Bronchial epithelial cell (primary cell): ENCODE results near the gene PRR11. TPM values are rescaled to one million over a fixed set of nuclear protein-coding genes. Genes with fewer than 3 reads are reported as not detected.

Experiments
- DNase-seq: peaks from one replicate; pipeline ENCODE4 v3.0.0-alpha.2; 2010; ENCODE audit warnings: low read depth
- FAIRE-seq: peaks from 2 replicates; lab custom pipeline; 2011; peaks lifted over from hg19 to GRCh38; lab: Jason Lieb, UNC
- H3K27me3 ChIP-seq: 2 replicates; pipeline ENCODE4 v1.5.1; 2011; ENCODE audit warnings: low read length; ENCODE audit not compliant: control insufficient read depth, insufficient read depth
- H3K36me3 ChIP-seq: 2 replicates; pipeline ENCODE4 v1.5.1; 2011; ENCODE audit warnings: low read length; ENCODE audit not compliant: control insufficient read depth, insufficient read depth
- H3K4me3 ChIP-seq: 2 replicates; pipeline ENCODE4 v1.5.1; 2011; ENCODE audit warnings: mild to moderate bottlenecking, low read depth, low read length, control low read depth
- total RNA-seq: library from RNA; depleted of rRNA; stranded (reverse); fragments of >200 nt; gene quantifications from 2 replicates; pipeline ENCODE4 v1.2.1, GENCODE V29; 2014
- TF ChIP-seq, protein P1 (sequence below): IDR thresholded peaks from 2 replicates; pipeline ENCODE4 v1.5.1; 2011; ENCODE audit warnings: mild to moderate bottlenecking, moderate library complexity, low read length, control low read depth, inconsistent platforms; ENCODE audit not compliant: insufficient read depth, severe bottlenecking

Gene PRR11
- total RNA-seq, 1 donor from 2014 or later = 3.4 TPM

DNA sequence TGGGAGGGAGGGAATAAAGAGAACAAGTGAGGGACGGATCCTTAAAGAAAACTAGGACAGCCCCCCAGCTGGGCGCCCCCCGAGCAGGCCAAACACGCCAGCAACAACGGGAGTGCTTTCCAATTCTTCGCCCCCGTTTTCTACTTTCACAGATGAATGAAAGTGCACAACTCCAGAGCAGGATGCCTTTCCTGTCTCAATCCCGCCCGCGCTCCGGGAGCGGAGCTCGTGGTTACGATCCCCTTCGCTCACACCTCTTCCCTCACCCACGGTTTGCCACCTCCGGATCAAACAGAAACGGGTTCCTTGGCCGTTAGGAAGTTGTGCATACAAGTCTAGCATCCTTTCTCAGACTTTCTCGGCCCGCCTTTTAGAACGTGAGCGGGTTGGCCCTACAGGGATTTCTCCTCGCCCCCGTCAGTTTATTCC, 1.2 kb upstream of the PRR11 start:
- FAIRE-seq = no peak
- Histone ChIP-seq H3K36me3 (no peaks in the 10 kb centered on the region), H3K4me3 (peak overlapping the region; percentile 80), H3K27me3 (no peaks in the 10 kb centered on the region)
- DNase-seq = peak; percentile 47
- TF ChIP-seq, protein P1, sequence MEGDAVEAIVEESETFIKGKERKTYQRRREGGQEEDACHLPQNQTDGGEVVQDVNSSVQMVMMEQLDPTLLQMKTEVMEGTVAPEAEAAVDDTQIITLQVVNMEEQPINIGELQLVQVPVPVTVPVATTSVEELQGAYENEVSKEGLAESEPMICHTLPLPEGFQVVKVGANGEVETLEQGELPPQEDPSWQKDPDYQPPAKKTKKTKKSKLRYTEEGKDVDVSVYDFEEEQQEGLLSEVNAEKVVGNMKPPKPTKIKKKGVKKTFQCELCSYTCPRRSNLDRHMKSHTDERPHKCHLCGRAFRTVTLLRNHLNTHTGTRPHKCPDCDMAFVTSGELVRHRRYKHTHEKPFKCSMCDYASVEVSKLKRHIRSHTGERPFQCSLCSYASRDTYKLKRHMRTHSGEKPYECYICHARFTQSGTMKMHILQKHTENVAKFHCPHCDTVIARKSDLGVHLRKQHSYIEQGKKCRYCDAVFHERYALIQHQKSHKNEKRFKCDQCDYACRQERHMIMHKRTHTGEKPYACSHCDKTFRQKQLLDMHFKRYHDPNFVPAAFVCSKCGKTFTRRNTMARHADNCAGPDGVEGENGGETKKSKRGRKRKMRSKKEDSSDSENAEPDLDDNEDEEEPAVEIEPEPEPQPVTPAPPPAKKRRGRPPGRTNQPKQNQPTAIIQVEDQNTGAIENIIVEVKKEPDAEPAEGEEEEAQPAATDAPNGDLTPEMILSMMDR = no peak

GRCh38 chr17:59154721-59155438, 666 bp upstream of the PRR11 start, which contains the start of gene SKA2:
TSS of gene SKA2 (minus strand) at chr17:59155186. CDS start at chr17:59155163, 23 bp downstream.
- peak; percentile 84 for FAIRE-seq
- DNase-seq = no peak
- H3K36me3 ChIP-seq = no peaks in the 10 kb centered on the region
- H3K27me3 ChIP-seq = no peaks in the 10 kb centered on the region
- TF ChIP-seq, protein P1 = no peak
- peak within 1 kb of the TSS; percentile 80 for H3K4me3 ChIP-seq

- Histone ChIP-seq H3K36me3 (no peaks in the 10 kb centered on the region), H3K4me3 (no peak overlapping the region), H3K27me3 (no peaks in the 10 kb centered on the region)
- FAIRE-seq (no peak), DNase-seq (no peak)
- TF ChIP-seq, protein P1 = no peak
Measured at GRCh38 chr17:59160157-59161025, 4.8 kb downstream of the PRR11 start.

DNA sequence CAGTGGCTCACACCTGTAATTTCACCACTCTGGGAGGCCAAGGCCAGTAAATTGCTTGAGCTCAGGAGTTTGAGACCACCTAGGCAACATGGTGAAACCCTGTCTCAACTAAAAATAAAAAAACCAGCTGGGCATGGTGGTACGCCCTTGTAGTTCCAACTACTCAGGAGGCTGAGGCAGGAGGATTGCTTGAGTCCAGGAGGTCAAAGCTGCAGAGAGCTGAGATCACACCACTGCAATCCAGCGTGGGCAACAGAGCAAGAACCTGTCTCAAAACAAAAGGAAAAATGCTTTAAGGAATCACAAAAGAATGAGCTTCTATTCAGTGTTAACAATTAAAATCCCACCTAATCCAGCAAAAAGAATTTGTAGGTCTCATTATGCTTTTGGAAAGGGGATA, 5.9 kb downstream of the PRR11 start:
- no peak for DNase-seq
- H3K4me3 ChIP-seq = no peak overlapping the region
- TF ChIP-seq, protein P1 = no peak
- H3K36me3 ChIP-seq = no peaks in the 10 kb centered on the region
- no peaks in the 10 kb centered on the region for H3K27me3 ChIP-seq
- no peak for FAIRE-seq

- Histone ChIP-seq H3K27me3 (no peaks in the 10 kb centered on the region), H3K36me3 (no peaks in the 10 kb centered on the region), H3K4me3 (no peak overlapping the region)
- no peak for FAIRE-seq
- peak; percentile 48 for DNase-seq
- TF ChIP-seq, protein P1 = peak; percentile 69
Measured at GRCh38 chr17:59165933-59166342, 10.4 kb downstream of the PRR11 start.
